ENCODE data around the gene PSMA5. TPM values are rescaled to one million over a fixed set of nuclear protein-coding genes. Genes with fewer than 3 reads are reported as not detected.

PSMA5 gene
- total RNA-seq, 3 donors from 2014 or later = 23.7 to 36.7 (median 28.8) TPM

- no peaks in the 10 kb centered on the region for H3K4me1 ChIP-seq
- no peaks in the 10 kb centered on the region for H3K9me3 ChIP-seq
- TF ChIP-seq POLR2AphosphoS5 (IDR thresholded peaks at IDR 0.05) = no peak
- no peak for TF ChIP-seq CTCF (IDR thresholded peaks at IDR 0.05)
- no peak for TF ChIP-seq POLR2A (IDR thresholded peaks at IDR 0.05)
- no peaks in the 10 kb centered on the region for H3K36me3 ChIP-seq
- peak overlapping the region in 1 of 2 donors; percentile 50 for H3K27ac ChIP-seq
- H3K27me3 ChIP-seq = no peaks in the 10 kb centered on the region
- no peak for DNase-seq (ENCODE audit: low spot score in 2 of 2)
- intact Hi-C loops (cut with DNase I; ENCODE audit: low total_unique reads) = no loop called here
- no peak overlapping the region for H3K4me3 ChIP-seq
Observed at GRCh38 chr1:109388884-109389637, 37.2 kb downstream of the PSMA5 start.

GRCh38 chr1:109388208-109388711 is 38.0 kb downstream of the PSMA5 start:
- no peak for TF ChIP-seq CTCF (IDR thresholded peaks at IDR 0.05)
- TF ChIP-seq POLR2A (IDR thresholded peaks at IDR 0.05) = no peak
- no peak for TF ChIP-seq POLR2AphosphoS5 (IDR thresholded peaks at IDR 0.05)
- no peak for DNase-seq (ENCODE audit: low spot score in 2 of 2)
- H3K4me3 ChIP-seq = no peak overlapping the region
- no peaks in the 10 kb centered on the region for H3K4me1 ChIP-seq
- intact Hi-C loops (cut with DNase I; ENCODE audit: low total_unique reads) = no loop called here
- H3K36me3 ChIP-seq = no peaks in the 10 kb centered on the region
- no peaks in the 10 kb centered on the region for H3K9me3 ChIP-seq
- H3K27me3 ChIP-seq = no peaks in the 10 kb centered on the region
- no peak overlapping the region for H3K27ac ChIP-seq

- TF ChIP-seq CTCF (IDR thresholded peaks at IDR 0.05) (no peak), POLR2A (IDR thresholded peaks at IDR 0.05) (no peak), POLR2AphosphoS5 (IDR thresholded peaks at IDR 0.05) (no peak)
- H3K4me3 ChIP-seq = no peak overlapping the region
- no peak for DNase-seq (ENCODE audit: low spot score in 2 of 2)
- intact Hi-C loops (cut with DNase I; ENCODE audit: low total_unique reads) = no loop called here
- no peaks in the 10 kb centered on the region for H3K36me3 ChIP-seq
- H3K27me3 ChIP-seq = no peaks in the 10 kb centered on the region
- no peaks in the 10 kb centered on the region for H3K4me1 ChIP-seq
- peak overlapping the region in 1 of 2 donors; percentile 6 for H3K27ac ChIP-seq
- H3K9me3 ChIP-seq = no peaks in the 10 kb centered on the region
Observed at GRCh38 chr1:109386054-109386717, 40.1 kb downstream of the PSMA5 start.

- no peaks in the 10 kb centered on the region for H3K36me3 ChIP-seq
- peak overlapping the region in 1 of 2 donors; percentile 6 for H3K27ac ChIP-seq
- no peak for TF ChIP-seq POLR2AphosphoS5 (IDR thresholded peaks at IDR 0.05)
- no peak for TF ChIP-seq POLR2A (IDR thresholded peaks at IDR 0.05)
- no peak overlapping the region for H3K4me3 ChIP-seq
- no peaks in the 10 kb centered on the region for H3K9me3 ChIP-seq
- DNase-seq (ENCODE audit: low spot score in 2 of 2) = no peak
- no peaks in the 10 kb centered on the region for H3K4me1 ChIP-seq
- no peaks in the 10 kb centered on the region for H3K27me3 ChIP-seq
- intact Hi-C loops (cut with DNase I; ENCODE audit: low total_unique reads) = no loop called here
Observed at GRCh38 chr1:109385417-109385816, 40.8 kb downstream of the PSMA5 start.

- intact Hi-C loops (cut with DNase I; ENCODE audit: low total_unique reads) = no loop called here
- DNase-seq (ENCODE audit: low spot score in 2 of 2) = no peak
- no peaks in the 10 kb centered on the region for H3K4me1 ChIP-seq
Observed at GRCh38 chr1:109383854-109384253, 42.4 kb downstream of the PSMA5 start.

More at GRCh38 chr1:109383854-109384253, 42.4 kb downstream of the PSMA5 start:
- no peaks in the 10 kb centered on the region for H3K36me3 ChIP-seq
- no peak overlapping the region for H3K4me3 ChIP-seq
- no peak for TF ChIP-seq POLR2A (IDR thresholded peaks at IDR 0.05)
- no peak for TF ChIP-seq CTCF (IDR thresholded peaks at IDR 0.05)
- no peak for TF ChIP-seq POLR2AphosphoS5 (IDR thresholded peaks at IDR 0.05)
- no peaks in the 10 kb centered on the region for H3K9me3 ChIP-seq
- no peaks in the 10 kb centered on the region for H3K27me3 ChIP-seq
- H3K27ac ChIP-seq = no peak overlapping the region

Data from breast epithelium (tissue), 4 donors.